ENCODE data around the gene SLC12A5.
A peak's percentile ranks its signal among the peaks of the same experiment; 100 is the strongest.

Gene SLC12A5

DNA sequence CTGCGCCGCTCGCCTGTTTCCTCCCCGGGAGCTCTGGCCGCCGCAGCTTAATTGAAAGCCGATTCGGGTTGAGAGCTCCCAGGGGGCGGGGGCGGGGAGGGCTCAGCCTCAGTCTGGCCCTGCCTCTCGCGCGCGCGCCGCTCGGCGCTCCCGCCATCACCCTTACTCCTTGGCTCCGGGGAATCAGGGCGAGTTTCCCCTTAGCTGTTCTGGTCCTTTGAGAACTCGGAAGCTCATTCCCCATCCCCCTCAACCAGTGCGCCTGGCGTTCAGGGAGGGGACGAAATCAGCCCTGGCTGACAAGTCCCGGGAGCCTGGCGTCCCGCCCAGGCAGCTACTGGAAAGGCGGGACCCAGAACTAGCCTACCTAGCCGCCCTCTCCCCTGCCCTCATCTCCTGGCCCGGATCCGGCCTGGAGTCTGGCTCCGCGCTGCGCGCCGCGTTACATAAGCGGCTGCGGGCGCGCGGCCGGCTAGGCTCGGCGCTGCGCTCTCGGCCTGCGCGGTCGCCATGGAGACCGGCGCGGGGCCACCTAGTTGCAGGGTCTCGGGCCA lies 2.8 kb downstream of the SLC12A5 start:
- Histone ChIP-seq H3K27ac (ENCODE audit: low read length) (no peak overlapping the region), H3K27me3 (ENCODE audit: insufficient read depth, low read length) (peaks cover 100% of the 10 kb centered on the region), H3K4me3 (ENCODE audit: low read length) (peak overlapping the region; percentile 80), H3K9me3 (ENCODE audit: insufficient read depth, low read depth, low read length) (no peaks in the 10 kb centered on the region), H3K36me3 (ENCODE audit: insufficient read depth, low read depth, low read length) (no peaks in the 10 kb centered on the region), H3K9ac (ENCODE audit: low read depth, low read length) (no peak overlapping the region), H3K4me1 (ENCODE audit: insufficient read depth, low read length) (peaks cover 8% of the 10 kb centered on the region; the same call in 1 of the 2 replicates)

DNA sequence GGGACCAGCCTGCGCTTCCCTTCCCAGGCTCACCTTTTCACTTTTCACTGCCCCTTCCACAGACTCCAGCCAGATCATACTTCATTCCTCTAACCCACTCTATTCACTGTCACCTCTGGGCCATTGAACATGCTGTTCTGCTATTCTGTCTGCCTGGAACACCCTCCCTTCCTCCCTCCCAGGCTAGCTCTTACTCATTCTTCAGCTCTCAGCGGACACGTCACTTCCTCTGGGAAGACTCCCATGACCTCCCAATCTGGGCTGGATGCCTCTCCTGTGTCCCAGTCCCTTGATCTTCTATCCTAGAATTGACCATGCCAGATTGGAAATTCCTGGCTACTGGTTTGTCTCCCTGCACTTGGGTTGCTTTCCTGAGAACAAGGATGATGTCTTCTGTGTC lies 5.0 kb downstream of the SLC12A5 start:
- H3K9me3 ChIP-seq (ENCODE audit: insufficient read depth, low read depth, low read length), result no peaks in the 10 kb centered on the region
- H3K27me3 ChIP-seq (ENCODE audit: insufficient read depth, low read length), result peaks cover 96% of the 10 kb centered on the region
- H3K27ac ChIP-seq (ENCODE audit: low read length), result no peak overlapping the region
- no peaks in the 10 kb centered on the region for H3K36me3 ChIP-seq (ENCODE audit: insufficient read depth, low read depth, low read length)
- no peak overlapping the region for H3K9ac ChIP-seq (ENCODE audit: low read depth, low read length)
- H3K4me3 ChIP-seq (ENCODE audit: low read length), result no peak overlapping the region
- H3K4me1 ChIP-seq (ENCODE audit: insufficient read depth, low read length), result peaks cover 8% of the 10 kb centered on the region; the same call in 1 of the 2 replicates

DNA sequence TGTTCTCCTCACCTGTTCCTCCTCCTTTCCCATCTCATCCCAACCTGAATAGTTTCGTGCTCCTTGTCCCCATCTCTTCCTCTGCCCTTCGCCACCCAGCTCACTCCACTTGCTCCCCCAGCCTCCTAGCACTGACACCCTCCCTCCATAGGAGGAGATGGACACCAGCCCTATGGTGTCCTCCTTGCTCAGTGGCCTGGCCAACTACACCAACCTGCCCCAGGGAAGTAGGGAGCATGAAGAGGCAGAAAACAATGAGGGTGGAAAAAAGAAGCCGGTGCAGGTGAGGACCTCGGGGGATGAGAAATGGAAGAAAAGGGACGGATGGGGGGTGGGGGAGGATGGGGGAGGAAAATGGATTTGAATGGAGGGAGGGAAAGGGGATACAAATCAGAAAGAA lies 6.2 kb downstream of the SLC12A5 start:
- no peak overlapping the region for H3K9ac ChIP-seq (ENCODE audit: low read depth, low read length)
- H3K27me3 ChIP-seq (ENCODE audit: insufficient read depth, low read length), result peaks cover 87% of the 10 kb centered on the region
- no peaks in the 10 kb centered on the region for H3K9me3 ChIP-seq (ENCODE audit: insufficient read depth, low read depth, low read length)
- H3K4me1 ChIP-seq (ENCODE audit: insufficient read depth, low read length), result peaks cover 8% of the 10 kb centered on the region; the same call in 1 of the 2 replicates
- no peak overlapping the region for H3K27ac ChIP-seq (ENCODE audit: low read length)
- H3K4me3 ChIP-seq (ENCODE audit: low read length), result no peak overlapping the region
- no peaks in the 10 kb centered on the region for H3K36me3 ChIP-seq (ENCODE audit: insufficient read depth, low read depth, low read length)

DNA sequence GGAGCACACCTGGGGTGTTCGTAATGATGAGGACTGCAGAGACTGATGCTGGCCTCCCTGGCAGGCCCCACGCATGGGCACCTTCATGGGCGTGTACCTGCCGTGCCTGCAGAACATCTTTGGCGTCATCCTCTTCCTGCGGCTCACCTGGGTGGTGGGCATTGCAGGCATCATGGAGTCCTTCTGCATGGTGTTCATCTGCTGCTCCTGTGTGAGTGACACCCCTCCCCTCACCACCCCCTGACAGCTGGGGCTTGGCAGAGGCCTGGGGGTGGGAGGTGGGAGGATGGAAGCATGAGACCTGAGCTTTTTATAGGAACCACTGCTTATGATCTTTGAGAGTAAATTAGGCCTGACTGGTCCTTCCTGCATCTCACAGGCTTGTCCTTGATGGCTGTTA lies 6.7 kb downstream of the SLC12A5 start:
- peaks cover 87% of the 10 kb centered on the region for H3K27me3 ChIP-seq (ENCODE audit: insufficient read depth, low read length)
- no peaks in the 10 kb centered on the region for H3K9me3 ChIP-seq (ENCODE audit: insufficient read depth, low read depth, low read length)
- no peak overlapping the region for H3K9ac ChIP-seq (ENCODE audit: low read depth, low read length)
- no peak overlapping the region for H3K27ac ChIP-seq (ENCODE audit: low read length)
- peaks cover 8% of the 10 kb centered on the region; the same call in 1 of the 2 replicates for H3K4me1 ChIP-seq (ENCODE audit: insufficient read depth, low read length)
- no peak overlapping the region for H3K4me3 ChIP-seq (ENCODE audit: low read length)
- no peaks in the 10 kb centered on the region for H3K36me3 ChIP-seq (ENCODE audit: insufficient read depth, low read depth, low read length)

DNA sequence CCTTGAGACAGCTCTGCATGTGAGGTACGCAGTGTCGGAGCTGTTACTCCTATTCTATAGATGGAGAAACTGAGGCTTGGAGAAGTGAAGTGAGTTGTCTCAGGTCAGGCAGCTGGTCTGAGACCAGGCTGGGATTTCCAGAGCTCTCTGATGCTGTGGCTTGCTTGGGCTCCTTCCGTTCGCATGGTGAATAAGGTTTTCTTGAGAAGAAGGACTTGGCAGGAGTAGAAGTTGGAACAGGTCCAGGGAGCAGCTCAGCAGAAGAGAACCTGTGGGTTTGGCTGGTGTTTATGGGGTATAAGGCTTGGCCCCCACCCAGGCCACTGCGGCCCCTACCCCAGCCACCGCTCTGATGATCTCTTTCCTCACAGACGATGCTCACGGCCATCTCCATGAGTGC lies 7.4 kb downstream of the SLC12A5 start:
- H3K9me3 ChIP-seq (ENCODE audit: insufficient read depth, low read depth, low read length), result no peaks in the 10 kb centered on the region
- no peaks in the 10 kb centered on the region for H3K36me3 ChIP-seq (ENCODE audit: insufficient read depth, low read depth, low read length)
- no peak overlapping the region for H3K4me3 ChIP-seq (ENCODE audit: low read length)
- H3K27ac ChIP-seq (ENCODE audit: low read length), result no peak overlapping the region
- H3K9ac ChIP-seq (ENCODE audit: low read depth, low read length), result no peak overlapping the region
- H3K27me3 ChIP-seq (ENCODE audit: insufficient read depth, low read length), result peaks cover 86% of the 10 kb centered on the region
- peaks cover 1% of the 10 kb centered on the region; the same call in 1 of the 2 replicates for H3K4me1 ChIP-seq (ENCODE audit: insufficient read depth, low read length)

DNA sequence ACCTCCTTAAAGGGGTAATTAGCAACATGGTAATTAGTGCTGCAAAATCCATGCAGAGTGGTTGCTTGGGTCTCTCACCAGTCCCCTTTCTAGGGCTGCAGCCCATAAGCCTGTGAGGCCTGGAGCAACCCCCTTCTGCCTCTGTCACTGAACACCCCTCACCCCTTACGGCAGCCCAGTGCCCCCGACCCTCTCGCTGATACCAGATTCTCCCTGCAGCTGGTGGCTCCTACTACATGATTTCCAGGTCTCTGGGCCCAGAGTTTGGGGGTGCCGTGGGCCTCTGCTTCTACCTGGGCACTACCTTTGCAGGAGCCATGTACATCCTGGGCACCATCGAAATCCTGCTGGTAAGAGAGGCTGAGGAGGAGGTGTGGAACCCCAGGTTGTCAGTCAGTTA lies 8.0 kb downstream of the SLC12A5 start:
- no peak overlapping the region for H3K9ac ChIP-seq (ENCODE audit: low read depth, low read length)
- no peaks in the 10 kb centered on the region for H3K9me3 ChIP-seq (ENCODE audit: insufficient read depth, low read depth, low read length)
- H3K27ac ChIP-seq (ENCODE audit: low read length), result no peak overlapping the region
- H3K4me1 ChIP-seq (ENCODE audit: insufficient read depth, low read length), result no peaks in the 10 kb centered on the region; the same call in 1 of the 2 replicates
- no peaks in the 10 kb centered on the region for H3K36me3 ChIP-seq (ENCODE audit: insufficient read depth, low read depth, low read length)
- H3K4me3 ChIP-seq (ENCODE audit: low read length), result no peak overlapping the region
- peaks cover 86% of the 10 kb centered on the region for H3K27me3 ChIP-seq (ENCODE audit: insufficient read depth, low read length)

DNA sequence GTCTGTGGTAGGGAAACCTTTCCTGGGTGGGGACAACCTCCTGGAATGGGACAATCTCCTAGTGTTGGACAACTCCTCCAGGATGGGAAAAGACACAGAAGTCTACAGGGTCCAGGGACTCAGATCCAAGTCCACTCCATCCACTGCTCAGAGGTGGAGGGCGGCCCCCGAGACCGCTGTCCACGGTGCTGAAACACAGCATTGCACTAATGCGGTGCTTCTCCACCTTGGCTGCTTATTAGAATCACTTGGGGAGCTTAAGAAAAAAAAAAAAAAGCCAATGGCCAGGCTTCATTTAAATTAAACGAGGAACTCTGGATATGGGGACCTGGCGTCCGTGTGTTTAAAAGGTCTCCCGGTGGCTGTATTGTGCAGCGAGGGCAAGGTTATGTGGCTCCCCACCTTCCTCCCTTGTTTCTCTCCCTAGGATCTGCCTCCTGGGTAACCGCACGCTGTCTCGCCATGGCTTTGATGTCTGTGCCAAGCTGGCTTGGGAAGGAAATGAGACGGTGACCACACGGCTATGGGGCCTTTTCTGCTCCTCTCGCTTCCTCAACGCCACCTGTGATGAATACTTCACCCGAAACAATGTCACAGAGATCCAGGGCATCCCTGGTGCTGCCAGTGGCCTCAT lies 12.0 kb downstream of the SLC12A5 start:
- Histone ChIP-seq H3K27me3 (ENCODE audit: insufficient read depth, low read length) (peaks cover 63% of the 10 kb centered on the region), H3K4me1 (ENCODE audit: insufficient read depth, low read length) (no peaks in the 10 kb centered on the region; the same call in 1 of the 2 replicates), H3K9me3 (ENCODE audit: insufficient read depth, low read depth, low read length) (no peaks in the 10 kb centered on the region), H3K9ac (ENCODE audit: low read depth, low read length) (no peak overlapping the region), H3K27ac (ENCODE audit: low read length) (no peak overlapping the region), H3K4me3 (ENCODE audit: low read length) (no peak overlapping the region), H3K36me3 (ENCODE audit: insufficient read depth, low read depth, low read length) (no peaks in the 10 kb centered on the region)

DNA sequence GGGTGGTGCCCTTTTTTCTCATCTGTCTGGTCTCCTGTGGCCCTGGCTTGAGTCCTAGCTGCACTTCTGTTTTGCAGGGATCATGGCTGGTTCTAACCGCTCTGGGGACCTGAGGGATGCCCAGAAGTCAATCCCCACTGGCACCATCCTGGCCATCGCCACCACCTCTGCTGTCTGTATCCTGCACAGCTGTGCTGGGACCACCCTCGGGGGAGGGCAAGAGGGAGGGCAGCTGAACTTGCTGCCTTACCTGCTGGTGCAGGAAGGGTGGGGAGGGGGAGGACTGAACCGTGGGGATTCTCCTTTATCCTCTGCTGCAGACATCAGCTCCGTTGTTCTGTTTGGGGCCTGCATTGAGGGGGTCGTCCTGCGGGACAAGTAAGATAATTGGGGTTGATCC lies 14.5 kb downstream of the SLC12A5 start:
- Histone ChIP-seq H3K4me3 (ENCODE audit: low read length) (no peak overlapping the region), H3K9ac (ENCODE audit: low read depth, low read length) (no peak overlapping the region), H3K9me3 (ENCODE audit: insufficient read depth, low read depth, low read length) (no peaks in the 10 kb centered on the region), H3K36me3 (ENCODE audit: insufficient read depth, low read depth, low read length) (no peaks in the 10 kb centered on the region), H3K4me1 (ENCODE audit: insufficient read depth, low read length) (no peaks in the 10 kb centered on the region), H3K27me3 (ENCODE audit: insufficient read depth, low read length) (peaks cover 54% of the 10 kb centered on the region), H3K27ac (ENCODE audit: low read length) (no peak overlapping the region)

DNA sequence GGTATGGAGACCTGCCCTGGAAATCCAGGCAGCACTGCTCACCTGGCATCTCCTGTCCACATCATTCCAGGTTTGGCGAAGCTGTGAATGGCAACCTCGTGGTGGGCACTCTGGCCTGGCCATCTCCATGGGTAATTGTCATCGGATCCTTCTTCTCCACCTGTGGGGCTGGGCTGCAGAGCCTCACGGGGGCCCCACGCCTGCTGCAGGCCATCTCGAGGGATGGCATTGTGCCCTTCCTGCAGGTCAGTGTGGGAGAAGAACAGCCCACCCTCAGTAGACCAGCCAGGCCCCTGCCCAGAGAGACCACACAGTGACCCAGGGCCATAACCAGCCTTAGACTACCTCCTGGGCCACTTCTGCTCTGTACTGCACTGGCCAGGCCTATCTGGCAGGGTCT lies 15.9 kb downstream of the SLC12A5 start:
- H3K9ac ChIP-seq (ENCODE audit: low read depth, low read length), result no peak overlapping the region
- no peak overlapping the region for H3K27ac ChIP-seq (ENCODE audit: low read length)
- H3K36me3 ChIP-seq (ENCODE audit: insufficient read depth, low read depth, low read length), result no peaks in the 10 kb centered on the region
- H3K27me3 ChIP-seq (ENCODE audit: insufficient read depth, low read length), result peaks cover 56% of the 10 kb centered on the region
- no peak overlapping the region for H3K4me3 ChIP-seq (ENCODE audit: low read length)
- H3K9me3 ChIP-seq (ENCODE audit: insufficient read depth, low read depth, low read length), result no peaks in the 10 kb centered on the region
- H3K4me1 ChIP-seq (ENCODE audit: insufficient read depth, low read length), result no peaks in the 10 kb centered on the region

DNA sequence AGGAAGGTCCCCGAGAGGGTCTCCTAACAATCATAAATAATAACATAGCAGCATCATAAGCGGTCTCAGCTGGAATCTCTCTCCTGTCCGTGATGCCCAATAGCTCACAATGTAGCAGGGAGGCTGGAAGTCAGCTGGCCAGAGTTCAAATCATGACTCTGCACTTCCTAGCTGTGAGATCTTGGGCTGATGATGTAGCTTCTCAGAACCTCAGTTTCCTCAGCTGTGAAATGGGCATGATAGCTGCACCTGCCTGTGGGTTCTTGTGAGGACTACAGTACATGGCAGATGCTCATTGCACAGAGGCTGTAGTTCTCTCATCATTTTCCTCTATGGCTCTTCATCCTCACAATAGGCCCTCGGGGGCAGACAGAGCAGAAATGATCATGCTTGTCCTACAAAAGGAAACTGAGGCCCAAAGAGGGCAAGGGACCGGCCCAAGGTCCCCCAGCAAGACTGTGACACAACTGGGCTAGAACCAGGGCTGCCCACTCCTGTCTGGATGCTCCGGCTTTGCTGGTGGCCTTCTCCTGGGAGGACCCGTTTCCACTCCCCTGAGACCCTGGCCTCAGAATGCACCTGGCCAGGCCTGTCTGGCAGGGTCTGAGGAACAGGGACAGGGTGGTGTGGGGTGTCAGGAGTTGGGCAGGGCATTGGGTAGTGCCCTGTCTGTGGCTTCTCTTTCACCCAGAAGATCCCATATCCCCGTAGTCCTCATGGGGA lies 17.7 kb downstream of the SLC12A5 start:
- Histone ChIP-seq H3K36me3 (ENCODE audit: insufficient read depth, low read depth, low read length) (no peaks in the 10 kb centered on the region), H3K4me1 (ENCODE audit: insufficient read depth, low read length) (no peaks in the 10 kb centered on the region), H3K27me3 (ENCODE audit: insufficient read depth, low read length) (peaks cover 45% of the 10 kb centered on the region), H3K27ac (ENCODE audit: low read length) (no peak overlapping the region), H3K4me3 (ENCODE audit: low read length) (no peak overlapping the region), H3K9me3 (ENCODE audit: insufficient read depth, low read depth, low read length) (no peaks in the 10 kb centered on the region), H3K9ac (ENCODE audit: low read depth, low read length) (no peak overlapping the region)

DNA sequence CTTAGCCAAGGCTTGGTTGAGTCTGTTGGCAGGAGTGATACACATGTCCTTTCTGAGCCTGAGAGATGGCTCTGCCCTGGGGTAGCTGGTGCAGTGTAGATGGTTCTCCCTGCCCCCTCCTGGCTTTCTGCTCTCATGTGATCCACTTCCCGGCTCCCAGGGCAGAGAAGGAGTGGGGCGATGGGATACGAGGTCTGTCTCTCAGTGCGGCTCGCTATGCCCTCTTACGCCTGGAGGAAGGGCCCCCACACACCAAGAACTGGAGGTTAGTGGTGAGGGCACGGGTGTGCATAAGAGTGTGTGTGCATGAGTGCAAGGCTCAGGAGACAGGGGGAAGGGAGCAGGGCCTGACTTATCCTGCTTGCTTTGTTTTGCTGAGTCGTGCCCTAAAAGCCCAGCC lies 18.8 kb downstream of the SLC12A5 start:
- no peaks in the 10 kb centered on the region for H3K9me3 ChIP-seq (ENCODE audit: insufficient read depth, low read depth, low read length)
- H3K27ac ChIP-seq (ENCODE audit: low read length), result no peak overlapping the region
- no peak overlapping the region for H3K4me3 ChIP-seq (ENCODE audit: low read length)
- no peaks in the 10 kb centered on the region for H3K36me3 ChIP-seq (ENCODE audit: insufficient read depth, low read depth, low read length)
- no peak overlapping the region for H3K9ac ChIP-seq (ENCODE audit: low read depth, low read length)
- H3K4me1 ChIP-seq (ENCODE audit: insufficient read depth, low read length), result no peaks in the 10 kb centered on the region
- H3K27me3 ChIP-seq (ENCODE audit: insufficient read depth, low read length), result peaks cover 44% of the 10 kb centered on the region

DNA sequence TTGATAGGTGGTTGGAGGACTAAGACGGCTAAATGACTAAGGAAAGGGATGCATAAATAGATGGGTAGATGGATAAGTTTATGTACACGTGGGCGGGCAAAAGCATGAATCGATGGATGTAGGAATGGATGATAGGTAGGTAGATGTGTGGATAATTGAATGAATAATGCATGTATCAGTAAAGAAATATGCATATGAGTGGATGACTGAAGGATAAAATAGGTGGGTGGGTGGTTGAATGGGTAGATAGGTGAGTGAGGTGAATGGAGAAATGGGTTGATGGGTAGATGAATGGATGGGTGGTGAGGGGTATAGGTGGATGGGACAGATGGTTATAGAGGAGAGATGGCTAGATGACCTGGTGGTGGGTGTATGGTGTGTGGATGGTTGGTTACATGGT lies 20.2 kb downstream of the SLC12A5 start:
- Histone ChIP-seq H3K27me3 (ENCODE audit: insufficient read depth, low read length) (peaks cover 50% of the 10 kb centered on the region), H3K27ac (ENCODE audit: low read length) (no peak overlapping the region), H3K9ac (ENCODE audit: low read depth, low read length) (no peak overlapping the region), H3K9me3 (ENCODE audit: insufficient read depth, low read depth, low read length) (no peaks in the 10 kb centered on the region), H3K4me3 (ENCODE audit: low read length) (no peak overlapping the region), H3K4me1 (ENCODE audit: insufficient read depth, low read length) (no peaks in the 10 kb centered on the region), H3K36me3 (ENCODE audit: insufficient read depth, low read depth, low read length) (no peaks in the 10 kb centered on the region)

Measured in iPS-20b (cell line).